ENCODE data around the gene DOCK1. TPM values are rescaled to one million over a fixed set of nuclear protein-coding genes. Genes with fewer than 3 reads are reported as not detected.
"Not testable (repeated sequence)": the region's sequence is repeated elsewhere in the genome, so short reads cannot be mapped to it uniquely, and the experiment has no call there.

Gene DOCK1
- polyA plus RNA-seq (ENCODE audit: insufficient read length in 4 of 4), result 10 to 100 TPM; 59.0 to 73.2 (median 68.0) TPM

- peak in 2 of 4 donors; percentile 44 to 63 for DNase-seq (ENCODE audit: low read depth in 4 of 4, low spot score in 3 of 4)
Observed at GRCh38 chr10:126904818-126905701, at the start of gene DOCK1. Gene DOCK1 (plus strand): TSS chr10:126905428. CDS start chr10:126905518, 90 bp downstream.

GRCh38 chr10:126857178-126857806 is 47.9 kb upstream of the DOCK1 start:
- DNase-seq (ENCODE audit: low read depth in 4 of 4, low spot score in 3 of 4), result no peak

- DNase-seq (ENCODE audit: low read depth in 4 of 4, low spot score in 3 of 4), result no peak
Observed at GRCh38 chr10:126867567-126868365, 37.5 kb upstream of the DOCK1 start.

GRCh38 chr10:126868371-126868770 is 36.9 kb upstream of the DOCK1 start:
- no peak for DNase-seq (ENCODE audit: low read depth in 4 of 4, low spot score in 3 of 4)

- no peak for DNase-seq (ENCODE audit: low read depth in 4 of 4, low spot score in 3 of 4)
Observed at GRCh38 chr10:126872135-126872534, 33.1 kb upstream of the DOCK1 start.

DNA sequence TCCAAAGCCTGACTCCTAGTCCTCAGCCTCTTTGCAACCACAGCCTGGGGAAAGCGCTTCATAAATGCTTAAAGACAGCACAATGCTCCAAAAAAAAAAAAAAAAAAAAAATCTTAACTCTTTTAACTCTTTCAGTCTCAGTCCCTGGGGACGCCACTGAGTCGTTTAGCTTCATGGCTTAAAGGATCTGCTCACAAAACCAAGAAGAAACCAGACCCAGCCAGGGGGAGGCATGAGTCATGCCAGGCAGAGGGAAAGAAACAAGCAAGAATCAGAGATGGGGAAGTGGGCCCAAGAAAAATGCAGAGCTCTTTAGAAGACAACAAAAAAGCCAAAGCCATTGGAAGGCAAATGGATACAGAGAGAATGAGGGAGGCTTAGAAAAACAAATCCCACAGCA is 32.5 kb upstream of the DOCK1 start:
- no peak for DNase-seq (ENCODE audit: low read depth in 4 of 4, low spot score in 3 of 4)

DNA sequence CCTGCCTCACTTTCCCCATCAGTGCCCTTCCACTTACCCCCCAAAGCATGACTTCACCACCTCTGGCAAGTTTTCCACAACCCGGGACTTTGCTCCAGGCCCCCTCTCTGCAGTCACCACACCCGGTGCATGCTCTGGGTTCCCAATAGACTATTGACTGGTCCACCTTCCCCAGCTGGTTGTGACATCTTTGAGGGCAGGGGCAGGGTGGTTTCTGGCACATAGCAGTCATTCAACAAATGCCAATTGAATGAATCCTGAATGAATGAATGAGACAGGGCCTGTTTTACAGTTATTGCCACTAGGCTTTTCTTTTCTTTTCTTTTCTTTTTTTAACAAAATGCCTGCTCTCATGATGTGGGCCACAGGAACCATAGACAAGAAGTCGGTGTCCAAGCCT is 28.8 kb upstream of the DOCK1 start:
- DNase-seq (ENCODE audit: low read depth in 4 of 4, low spot score in 3 of 4), result no peak

GRCh38 chr10:126877390-126877789 is 27.8 kb upstream of the DOCK1 start:
- DNase-seq (ENCODE audit: low read depth in 4 of 4, low spot score in 3 of 4), result no peak

DNA sequence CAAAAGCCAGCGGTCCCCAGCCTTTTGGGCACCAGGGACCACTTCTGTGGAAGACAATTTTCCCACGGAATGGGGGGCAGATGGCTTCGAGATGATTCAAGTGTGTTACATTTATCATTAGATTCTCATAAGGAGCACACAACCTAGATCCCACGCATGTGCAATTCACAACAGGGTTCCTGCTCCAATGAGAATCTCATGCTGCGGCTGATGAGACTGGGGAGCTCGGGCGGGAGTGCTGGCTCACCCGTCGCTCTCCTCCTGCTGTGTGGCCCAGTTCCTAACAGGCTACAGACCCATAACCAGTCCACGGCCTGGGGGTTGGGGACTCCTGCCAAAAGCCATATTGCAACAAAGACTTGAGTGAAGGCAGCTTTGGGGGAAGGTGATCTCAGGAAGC is 26.6 kb upstream of the DOCK1 start:
- no peak for DNase-seq (ENCODE audit: low read depth in 4 of 4, low spot score in 3 of 4)

DNA sequence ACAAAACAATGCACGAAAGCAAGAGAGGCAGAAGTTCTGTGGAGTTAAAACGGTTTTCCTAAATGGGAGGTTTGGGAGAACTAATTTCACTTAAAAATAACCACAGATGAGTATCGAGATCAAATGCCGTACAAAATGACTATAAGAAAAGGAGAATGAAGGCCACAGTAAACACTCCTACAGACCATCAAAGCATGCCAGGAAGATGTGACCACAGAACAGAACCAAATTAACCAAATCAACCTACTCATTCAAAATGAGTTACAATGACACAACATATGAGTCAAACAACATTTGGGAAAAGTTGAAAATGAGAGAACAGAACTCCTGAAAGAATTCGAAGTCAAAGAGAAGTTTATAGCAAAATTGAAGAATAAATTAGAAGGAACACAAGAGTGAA is 24.3 kb upstream of the DOCK1 start:
- no peak for DNase-seq (ENCODE audit: low read depth in 4 of 4, low spot score in 3 of 4)

DNA sequence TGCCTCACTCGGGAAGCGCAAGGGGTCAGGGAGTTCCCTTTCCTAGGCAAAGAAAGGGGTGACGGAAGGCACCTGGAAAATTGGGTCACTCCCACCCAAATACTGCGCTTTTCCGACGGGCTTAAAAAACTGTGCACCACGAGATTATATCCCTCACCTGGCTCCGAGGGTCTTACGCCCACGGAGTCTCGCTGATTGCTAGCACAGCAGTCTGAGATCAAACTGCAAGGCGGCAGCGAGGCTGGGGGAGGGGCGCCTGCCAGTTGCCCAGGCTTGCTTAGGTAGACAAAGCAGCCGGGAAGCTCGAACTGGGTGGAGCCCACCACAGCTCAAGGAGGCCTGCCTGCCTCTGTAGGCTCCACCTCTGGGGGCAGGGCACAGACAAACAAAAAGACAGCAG is 23.2 kb upstream of the DOCK1 start:
- DNase-seq (ENCODE audit: low read depth in 4 of 4, low spot score in 3 of 4), result not testable (repeated sequence)

- not testable (repeated sequence) for DNase-seq (ENCODE audit: low read depth in 4 of 4, low spot score in 3 of 4)
Observed at GRCh38 chr10:126888436-126888835, 16.8 kb upstream of the DOCK1 start.

DNA sequence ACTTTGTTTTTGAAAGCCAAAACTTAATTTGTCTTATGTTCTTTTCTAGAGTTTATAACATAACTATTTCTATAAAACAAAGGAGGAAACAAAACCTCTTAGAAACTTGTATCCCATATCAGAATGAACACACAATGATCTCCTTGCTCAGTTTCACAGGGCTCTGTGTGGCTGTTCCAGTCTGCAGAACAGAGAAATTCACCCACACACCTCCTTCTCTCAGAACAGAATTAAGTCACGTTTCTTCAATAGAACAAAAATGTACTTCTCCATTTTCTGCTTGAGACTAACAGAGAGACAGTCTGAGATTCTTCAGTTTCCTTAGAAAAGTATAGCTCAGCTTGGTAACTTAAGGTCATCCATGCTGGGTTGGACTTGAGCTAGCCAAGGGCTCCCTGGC is 15.8 kb upstream of the DOCK1 start:
- DNase-seq (ENCODE audit: low read depth in 4 of 4, low spot score in 3 of 4), result no peak

DNA sequence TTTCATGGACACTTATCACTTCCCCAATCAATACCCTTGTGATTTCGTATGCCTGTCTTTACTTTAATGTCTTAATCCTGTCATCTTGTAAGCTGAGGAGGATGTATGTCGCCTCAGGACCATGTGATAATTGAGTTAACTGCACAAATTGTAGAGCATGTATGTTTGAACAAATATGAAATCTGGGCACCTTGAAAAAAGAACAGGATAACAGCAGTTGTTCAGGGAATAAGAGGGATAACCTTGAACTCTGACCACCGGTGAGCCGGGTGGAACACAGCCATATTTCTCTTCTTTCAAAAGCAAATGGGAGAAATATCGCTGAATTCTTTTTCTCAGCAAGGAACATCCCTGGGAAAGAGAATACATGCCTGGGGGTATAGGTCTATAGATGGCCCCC is 14.4 kb upstream of the DOCK1 start:
- not testable (repeated sequence) for DNase-seq (ENCODE audit: low read depth in 4 of 4, low spot score in 3 of 4)

- no peak for DNase-seq (ENCODE audit: low read depth in 4 of 4, low spot score in 3 of 4)
Observed at GRCh38 chr10:126892226-126893175, 12.7 kb upstream of the DOCK1 start.

- no peak for DNase-seq (ENCODE audit: low read depth in 4 of 4, low spot score in 3 of 4)
Observed at GRCh38 chr10:126893206-126893605, 12.0 kb upstream of the DOCK1 start.

DNA sequence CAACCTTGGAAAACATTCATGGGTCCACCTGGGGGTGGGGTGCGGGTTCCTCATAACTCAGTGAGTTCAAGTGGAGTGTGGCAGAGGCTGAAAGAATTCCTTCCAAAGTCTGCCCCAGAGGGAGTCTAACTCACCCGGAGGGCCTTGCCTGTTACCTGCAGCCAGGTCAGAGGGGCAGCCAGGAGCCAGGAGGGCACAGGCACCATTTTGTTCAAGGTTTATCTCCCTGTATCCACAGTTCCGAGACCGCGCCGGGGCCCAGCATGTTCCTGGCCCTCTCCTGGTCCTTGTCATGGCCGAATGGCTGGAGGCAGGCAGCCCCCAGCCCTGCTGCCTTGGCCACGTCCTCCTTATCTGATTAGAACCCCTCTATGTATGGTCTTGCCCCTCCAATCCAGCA is 11.4 kb upstream of the DOCK1 start:
- DNase-seq (ENCODE audit: low read depth in 4 of 4, low spot score in 3 of 4), result no peak

DNA sequence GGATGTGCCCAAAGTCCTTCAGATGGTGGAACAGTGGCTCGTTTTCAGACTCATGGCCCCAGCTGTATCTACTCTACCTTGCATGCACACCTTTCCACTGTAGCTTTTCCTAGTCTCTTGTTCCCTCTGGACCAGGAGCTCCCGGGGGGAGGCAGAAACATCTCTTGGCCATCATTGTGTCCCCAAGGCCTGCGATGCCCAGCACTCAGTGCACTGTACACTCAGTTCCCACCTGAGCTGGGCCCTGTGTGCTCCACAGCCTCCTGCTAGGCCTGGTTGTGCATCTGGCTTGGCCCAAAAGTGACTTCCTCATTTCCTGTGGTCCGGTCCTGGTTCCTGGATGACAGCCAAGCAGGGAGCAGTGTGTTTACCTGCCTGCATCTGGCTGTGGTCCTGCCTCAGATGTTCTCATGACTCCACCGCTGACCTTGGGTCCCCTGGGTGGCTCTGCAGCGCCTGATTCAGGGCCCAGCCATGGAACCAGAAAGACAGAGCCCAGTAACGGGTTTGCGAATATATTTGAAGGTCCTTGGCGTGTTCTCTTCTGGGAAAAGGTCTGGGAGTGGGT is 9.9 kb upstream of the DOCK1 start:
- DNase-seq (ENCODE audit: low read depth in 4 of 4, low spot score in 3 of 4), result no peak

DNA sequence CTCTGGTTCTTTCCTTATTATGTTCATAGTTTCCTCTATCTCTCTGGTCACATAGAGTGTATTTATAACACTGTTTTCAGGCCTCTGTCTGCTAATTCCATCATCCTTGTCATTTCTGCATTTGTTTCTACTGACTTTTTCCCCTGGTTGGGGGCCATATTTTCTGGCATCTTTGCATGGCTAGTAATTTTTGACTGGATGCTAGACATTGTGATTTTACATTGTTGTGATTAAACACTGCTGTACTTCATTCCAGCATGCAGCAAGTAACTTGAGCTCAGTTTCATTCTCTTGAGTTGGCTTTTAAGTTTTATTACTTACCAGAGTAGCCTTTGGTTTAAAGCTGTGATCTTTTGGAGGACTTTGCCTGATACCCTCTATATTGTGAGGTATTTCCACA is 6.8 kb upstream of the DOCK1 start:
- no peak for DNase-seq (ENCODE audit: low read depth in 4 of 4, low spot score in 3 of 4)

DNA sequence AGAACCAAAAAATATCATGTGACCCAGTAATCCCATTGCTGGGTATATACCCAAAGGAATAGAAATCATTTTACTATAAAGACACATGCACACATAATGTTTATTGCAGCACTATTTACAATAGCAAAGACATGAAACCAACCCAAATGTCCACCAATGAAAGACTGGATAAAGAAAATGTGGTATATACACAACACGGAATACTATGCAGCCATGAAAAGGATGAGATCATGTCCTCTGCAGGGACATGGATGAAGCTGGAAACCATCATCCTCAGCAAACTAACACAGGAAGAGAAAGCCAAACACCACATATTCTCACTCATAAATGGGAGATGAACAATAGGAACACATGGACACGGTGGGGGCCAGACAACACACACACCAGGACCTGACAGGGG is 5.7 kb upstream of the DOCK1 start:
- DNase-seq (ENCODE audit: low read depth in 4 of 4, low spot score in 3 of 4), result not testable (repeated sequence)
